OCI-LY7 (cell line): ENCODE data around the gene C3orf85.

Experiments used
- EZH2phosphoT487 ChIP-seq: fragments of 200-600 bp; sonication (generic); IDR thresholded peaks from 2 replicates; pipeline ENCODE4 v1.6.1; 2018; ENCODE audit warnings: low read depth, borderline replicate concordance, mild to moderate bottlenecking, mixed run types, antibody characterized with exemption, low read length, moderate library complexity, mixed read lengths
- TF ChIP-seq, protein P1 (sequence below): fragments of 200-600 bp; sonication (generic); conservative IDR thresholded peaks from 2 replicates; pipeline ENCODE4 v1.5.1; 2014; ENCODE audit warnings: mild to moderate bottlenecking, antibody characterized with exemption, low read length, moderate library complexity, mixed read lengths

DNA sequence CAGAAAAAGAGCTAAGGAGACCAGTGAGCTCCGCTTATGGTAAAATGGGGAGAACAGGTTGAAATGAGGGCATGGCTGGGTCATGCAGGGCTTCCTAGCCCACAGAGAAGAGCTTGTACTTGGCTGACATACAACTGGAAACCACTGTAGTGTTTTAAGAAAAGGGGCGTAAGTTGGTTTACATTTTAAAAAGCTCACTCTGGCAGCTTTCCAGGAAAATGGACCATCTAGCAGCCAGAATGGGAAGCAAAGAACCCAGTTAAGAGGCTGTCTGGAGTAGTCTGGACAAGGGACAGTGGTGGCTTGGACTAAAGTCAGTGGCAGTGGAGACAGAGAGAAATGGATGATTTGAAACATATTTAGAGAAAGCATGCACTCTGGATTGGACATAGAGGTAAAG is 20.5 kb upstream of the C3orf85 start:
- TF ChIP-seq, protein P1, sequence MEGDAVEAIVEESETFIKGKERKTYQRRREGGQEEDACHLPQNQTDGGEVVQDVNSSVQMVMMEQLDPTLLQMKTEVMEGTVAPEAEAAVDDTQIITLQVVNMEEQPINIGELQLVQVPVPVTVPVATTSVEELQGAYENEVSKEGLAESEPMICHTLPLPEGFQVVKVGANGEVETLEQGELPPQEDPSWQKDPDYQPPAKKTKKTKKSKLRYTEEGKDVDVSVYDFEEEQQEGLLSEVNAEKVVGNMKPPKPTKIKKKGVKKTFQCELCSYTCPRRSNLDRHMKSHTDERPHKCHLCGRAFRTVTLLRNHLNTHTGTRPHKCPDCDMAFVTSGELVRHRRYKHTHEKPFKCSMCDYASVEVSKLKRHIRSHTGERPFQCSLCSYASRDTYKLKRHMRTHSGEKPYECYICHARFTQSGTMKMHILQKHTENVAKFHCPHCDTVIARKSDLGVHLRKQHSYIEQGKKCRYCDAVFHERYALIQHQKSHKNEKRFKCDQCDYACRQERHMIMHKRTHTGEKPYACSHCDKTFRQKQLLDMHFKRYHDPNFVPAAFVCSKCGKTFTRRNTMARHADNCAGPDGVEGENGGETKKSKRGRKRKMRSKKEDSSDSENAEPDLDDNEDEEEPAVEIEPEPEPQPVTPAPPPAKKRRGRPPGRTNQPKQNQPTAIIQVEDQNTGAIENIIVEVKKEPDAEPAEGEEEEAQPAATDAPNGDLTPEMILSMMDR, result no peak
- no peak for TF ChIP-seq EZH2phosphoT487
